Mucosa of rectum (tissue), 2 donors: ENCODE measurements around the gene COMMD8.

Experiments used
- H3K27ac ChIP-seq, 2 donors: one replicate each; pipeline ENCODE4 v1.7.0; 2013; ENCODE audit warnings: inconsistent platforms in 2 of 2, low read depth in 2 of 2, low read length in 2 of 2
- H3K27me3 ChIP-seq, 2 donors: one replicate each; pipeline ENCODE4 v1.7.0; 2013; ENCODE audit warnings: low read length in 2 of 2; ENCODE audit not compliant: control insufficient read depth in 2 of 2, insufficient read depth in 2 of 2
- H3K36me3 ChIP-seq, 2 donors: one replicate each; pipeline ENCODE4 v1.7.0; 2013; ENCODE audit warnings: low read length in 2 of 2; ENCODE audit not compliant: control insufficient read depth in 2 of 2, insufficient read depth in 2 of 2
- H3K4me1 ChIP-seq, 2 donors: one replicate each; pipeline ENCODE4 v1.7.0; 2013; ENCODE audit warnings: low read length in 2 of 2, mild to moderate bottlenecking in 1 of 2; ENCODE audit not compliant: control insufficient read depth in 2 of 2, insufficient read depth in 2 of 2
- H3K4me3 ChIP-seq, 2 donors: one replicate each; pipeline ENCODE4 v1.7.0; 2013; ENCODE audit warnings: low read length in 2 of 2
- H3K9ac ChIP-seq, 2 donors: one replicate each; pipeline ENCODE4 v1.7.0; 2013; ENCODE audit warnings: low read length in 2 of 2, low read depth in 1 of 2, mild to moderate bottlenecking in 1 of 2
- H3K9me3 ChIP-seq, 2 donors: one replicate each; pipeline ENCODE4 v1.7.0; 2013; ENCODE audit warnings: low read length in 2 of 2; ENCODE audit not compliant: control insufficient read depth in 2 of 2
- donor health status: healthy.
- donor health status: Normal muscosa, but diverticular disease.

The COMMD8 gene

GRCh38 chr4:47444031-47444430 is 19.5 kb downstream of the COMMD8 start:
- H3K36me3 ChIP-seq: no peaks in the 10 kb centered on the region
- H3K4me1 ChIP-seq: no peaks in the 10 kb centered on the region

GRCh38 chr4:47442980-47443379 is 20.5 kb downstream of the COMMD8 start:
- Histone ChIP-seq H3K27me3 (no peaks in the 10 kb centered on the region), H3K27ac (no peak overlapping the region), H3K36me3 (no peaks in the 10 kb centered on the region), H3K9ac (no peak overlapping the region), H3K4me3 (no peak overlapping the region), H3K9me3 (no peaks in the 10 kb centered on the region), H3K4me1 (no peaks in the 10 kb centered on the region)

More at GRCh38 chr4:47444031-47444430, 19.5 kb downstream of the COMMD8 start:
- no peaks in the 10 kb centered on the region for H3K27me3 ChIP-seq
- no peak overlapping the region for H3K4me3 ChIP-seq
- no peaks in the 10 kb centered on the region for H3K9me3 ChIP-seq
- H3K27ac ChIP-seq: no peak overlapping the region
- H3K9ac ChIP-seq: no peak overlapping the region

GRCh38 chr4:47434931-47435330 is 28.6 kb downstream of the COMMD8 start:
- no peaks in the 10 kb centered on the region for H3K27me3 ChIP-seq
- no peak overlapping the region for H3K27ac ChIP-seq
- no peaks in the 10 kb centered on the region for H3K36me3 ChIP-seq
- H3K4me3 ChIP-seq: no peak overlapping the region
- H3K9me3 ChIP-seq: no peaks in the 10 kb centered on the region
- no peaks in the 10 kb centered on the region for H3K4me1 ChIP-seq
- no peak overlapping the region for H3K9ac ChIP-seq

- Histone ChIP-seq H3K9me3 (no peaks in the 10 kb centered on the region), H3K4me3 (no peak overlapping the region), H3K27me3 (no peaks in the 10 kb centered on the region)
These were observed 30.8 kb downstream of the COMMD8 start for GRCh38 chr4:47432749-47433148.

GRCh38 chr4:47427935-47428334 is 35.6 kb downstream of the COMMD8 start:
- H3K27me3 ChIP-seq: no peaks in the 10 kb centered on the region
- H3K9me3 ChIP-seq: no peaks in the 10 kb centered on the region
- H3K9ac ChIP-seq: no peak overlapping the region
- no peaks in the 10 kb centered on the region for H3K36me3 ChIP-seq
- H3K4me3 ChIP-seq: no peak overlapping the region
- H3K27ac ChIP-seq: no peak overlapping the region
- no peaks in the 10 kb centered on the region for H3K4me1 ChIP-seq

More at GRCh38 chr4:47432749-47433148, 30.8 kb downstream of the COMMD8 start:
- Histone ChIP-seq H3K36me3 (no peaks in the 10 kb centered on the region), H3K27ac (no peak overlapping the region), H3K4me1 (no peaks in the 10 kb centered on the region), H3K9ac (no peak overlapping the region)

- Histone ChIP-seq H3K9ac (no peak overlapping the region), H3K27ac (no peak overlapping the region), H3K4me3 (no peak overlapping the region), H3K4me1 (no peaks in the 10 kb centered on the region), H3K27me3 (peaks cover 0 to 2% of the 10 kb centered on the region in 2 donors), H3K9me3 (no peaks in the 10 kb centered on the region), H3K36me3 (no peaks in the 10 kb centered on the region)
These were observed 37.9 kb downstream of the COMMD8 start for GRCh38 chr4:47425628-47426027.

- no peak overlapping the region for H3K4me3 ChIP-seq
- H3K27ac ChIP-seq: no peak overlapping the region
- H3K9ac ChIP-seq: no peak overlapping the region
- no peaks in the 10 kb centered on the region for H3K36me3 ChIP-seq
- no peaks in the 10 kb centered on the region for H3K9me3 ChIP-seq
- no peaks in the 10 kb centered on the region for H3K4me1 ChIP-seq
- H3K27me3 ChIP-seq: peaks cover 0 to 2% of the 10 kb centered on the region in 2 donors
These were observed 44.2 kb downstream of the COMMD8 start for GRCh38 chr4:47419296-47419695.

GRCh38 chr4:47418147-47418546 is 45.4 kb downstream of the COMMD8 start:
- H3K27me3 ChIP-seq: peaks cover 0 to 2% of the 10 kb centered on the region in 2 donors
- H3K36me3 ChIP-seq: no peaks in the 10 kb centered on the region
- H3K27ac ChIP-seq: no peak overlapping the region
- no peak overlapping the region for H3K9ac ChIP-seq
- no peaks in the 10 kb centered on the region for H3K9me3 ChIP-seq
- no peaks in the 10 kb centered on the region for H3K4me1 ChIP-seq
- no peak overlapping the region for H3K4me3 ChIP-seq

GRCh38 chr4:47415719-47416118 is 47.8 kb downstream of the COMMD8 start:
- H3K4me1 ChIP-seq: no peaks in the 10 kb centered on the region
- no peaks in the 10 kb centered on the region for H3K27me3 ChIP-seq
- no peak overlapping the region for H3K27ac ChIP-seq
- H3K9me3 ChIP-seq: no peaks in the 10 kb centered on the region
- H3K36me3 ChIP-seq: no peaks in the 10 kb centered on the region
- H3K9ac ChIP-seq: no peak overlapping the region
- H3K4me3 ChIP-seq: no peak overlapping the region

- Histone ChIP-seq H3K9me3 (no peaks in the 10 kb centered on the region), H3K36me3 (no peaks in the 10 kb centered on the region), H3K9ac (no peak overlapping the region), H3K27me3 (no peaks in the 10 kb centered on the region), H3K4me3 (no peak overlapping the region), H3K27ac (no peak overlapping the region), H3K4me1 (no peaks in the 10 kb centered on the region)
These were observed 50.0 kb downstream of the COMMD8 start for GRCh38 chr4:47413521-47413920.

GRCh38 chr4:47410271-47410670 is 53.2 kb downstream of the COMMD8 start:
- no peaks in the 10 kb centered on the region for H3K9me3 ChIP-seq
- H3K4me1 ChIP-seq: no peaks in the 10 kb centered on the region
- no peaks in the 10 kb centered on the region for H3K36me3 ChIP-seq
- no peak overlapping the region for H3K27ac ChIP-seq
- H3K4me3 ChIP-seq: no peak overlapping the region
- no peaks in the 10 kb centered on the region for H3K27me3 ChIP-seq
- no peak overlapping the region for H3K9ac ChIP-seq
